ENCODE data around the gene RBM6. TPM values are rescaled to one million over a fixed set of nuclear protein-coding genes. Genes with fewer than 3 reads are reported as not detected.
"Not testable (repeated sequence)": the region's sequence is repeated elsewhere in the genome, so short reads cannot be mapped to it uniquely, and the experiment has no call there.

RBM6 gene
- total RNA-seq, 2 donors from 2014 or later, result 75.5 to 88.4 TPM

- no peaks in the 10 kb centered on the region for H3K9me3 Mint-ChIP-seq
- no peak overlapping the region for H3K4me3 Mint-ChIP-seq
- no peak for ATAC-seq (replicated peaks)
- H3K27me3 Mint-ChIP-seq, result no peaks in the 10 kb centered on the region
- peak overlapping the region; percentile 28 for H3K27ac Mint-ChIP-seq
- H3K4me1 Mint-ChIP-seq, result peaks cover 6% of the 10 kb centered on the region
- peaks cover 77% of the 10 kb centered on the region for H3K36me3 Mint-ChIP-seq (ENCODE audit: low read depth)
These were observed 110.4 kb downstream of the RBM6 start for GRCh38 chr3:50050361-50050760.

- Mint-ChIP-seq H3K4me3 (no peak overlapping the region), H3K36me3 (ENCODE audit: low read depth) (peaks cover 96% of the 10 kb centered on the region), H3K9me3 (no peaks in the 10 kb centered on the region), H3K27me3 (no peaks in the 10 kb centered on the region), H3K27ac (no peak overlapping the region), H3K4me1 (no peaks in the 10 kb centered on the region)
- ATAC-seq (replicated peaks), result no peak
These were observed 117.8 kb downstream of the RBM6 start for GRCh38 chr3:50057756-50058155.

- H3K9me3 Mint-ChIP-seq, result no peaks in the 10 kb centered on the region
- H3K4me3 Mint-ChIP-seq, result no peak overlapping the region
- H3K27ac Mint-ChIP-seq, result no peak overlapping the region
- no peaks in the 10 kb centered on the region for H3K4me1 Mint-ChIP-seq
- H3K27me3 Mint-ChIP-seq, result no peaks in the 10 kb centered on the region
- no peak for ATAC-seq (replicated peaks)
- H3K36me3 Mint-ChIP-seq (ENCODE audit: low read depth), result peaks cover 100% of the 10 kb centered on the region
These were observed 128.2 kb downstream of the RBM6 start for GRCh38 chr3:50068134-50068533.

- no peak overlapping the region for H3K4me3 Mint-ChIP-seq
- no peaks in the 10 kb centered on the region for H3K9me3 Mint-ChIP-seq
- no peak for ATAC-seq (replicated peaks)
- peaks cover 6% of the 10 kb centered on the region for H3K4me1 Mint-ChIP-seq
- peaks cover 54% of the 10 kb centered on the region for H3K36me3 Mint-ChIP-seq (ENCODE audit: low read depth)
- no peaks in the 10 kb centered on the region for H3K27me3 Mint-ChIP-seq
- H3K27ac Mint-ChIP-seq, result peak overlapping the region; percentile 80
These were observed 138.1 kb downstream of the RBM6 start for GRCh38 chr3:50078091-50078490.

- ATAC-seq (replicated peaks), result no peak
These were observed 138.7 kb downstream of the RBM6 start for GRCh38 chr3:50078622-50079021.

GRCh38 chr3:50084951-50085350, 145.0 kb downstream of the RBM6 start:
- H3K36me3 Mint-ChIP-seq (ENCODE audit: low read depth); H3K9me3 Mint-ChIP-seq; H3K27ac Mint-ChIP-seq; H3K27me3 Mint-ChIP-seq; ATAC-seq (replicated peaks); H3K4me3 Mint-ChIP-seq; H3K4me1 Mint-ChIP-seq: not testable (repeated sequence)

More at GRCh38 chr3:50078622-50079021, 138.7 kb downstream of the RBM6 start:
- peaks cover 49% of the 10 kb centered on the region for H3K36me3 Mint-ChIP-seq (ENCODE audit: low read depth)
- no peaks in the 10 kb centered on the region for H3K27me3 Mint-ChIP-seq
- peak overlapping the region; percentile 80 for H3K27ac Mint-ChIP-seq
- no peaks in the 10 kb centered on the region for H3K9me3 Mint-ChIP-seq
- no peak overlapping the region for H3K4me3 Mint-ChIP-seq
- peaks cover 6% of the 10 kb centered on the region for H3K4me1 Mint-ChIP-seq

- no peaks in the 10 kb centered on the region for H3K9me3 Mint-ChIP-seq
- H3K27ac Mint-ChIP-seq, result peak within 1 kb of the TSS; percentile 97
- no peaks in the 10 kb centered on the region for H3K27me3 Mint-ChIP-seq
- peak; percentile 100 for ATAC-seq (replicated peaks)
- H3K4me3 Mint-ChIP-seq, result peak within 1 kb of the TSS; percentile 97
- peaks cover 17% of the 10 kb centered on the region for H3K4me1 Mint-ChIP-seq
- H3K36me3 Mint-ChIP-seq (ENCODE audit: low read depth), result peaks cover 47% of the 10 kb centered on the region
These were observed 149.0 kb downstream of the RBM6 start, which contains the start of gene RBM5 for GRCh38 chr3:50088725-50089608. Gene RBM5 (plus strand): TSS chr3:50088919. CDS start chr3:50090435, 1,516 bp downstream.

GRCh38 chr3:50089609-50089945, 149.6 kb downstream of the RBM6 start:
- no peak for ATAC-seq (replicated peaks)

GRCh38 chr3:50090984-50091383, 151.0 kb downstream of the RBM6 start:
- no peak for ATAC-seq (replicated peaks)
- Mint-ChIP-seq H3K27me3 (no peaks in the 10 kb centered on the region), H3K4me3 (peak overlapping the region; percentile 97), H3K27ac (peak overlapping the region; percentile 97), H3K9me3 (no peaks in the 10 kb centered on the region), H3K36me3 (ENCODE audit: low read depth) (peaks cover 68% of the 10 kb centered on the region), H3K4me1 (peaks cover 22% of the 10 kb centered on the region)

More at GRCh38 chr3:50089609-50089945, 149.6 kb downstream of the RBM6 start:
- H3K9me3 Mint-ChIP-seq, result no peaks in the 10 kb centered on the region
- peak overlapping the region; percentile 97 for H3K27ac Mint-ChIP-seq
- H3K4me1 Mint-ChIP-seq, result peaks cover 17% of the 10 kb centered on the region
- peaks cover 53% of the 10 kb centered on the region for H3K36me3 Mint-ChIP-seq (ENCODE audit: low read depth)
- no peaks in the 10 kb centered on the region for H3K27me3 Mint-ChIP-seq
- H3K4me3 Mint-ChIP-seq, result peak overlapping the region; percentile 97

GRCh38 chr3:50095352-50095998, 155.5 kb downstream of the RBM6 start:
- ATAC-seq (replicated peaks), result no peak
- Mint-ChIP-seq H3K36me3 (ENCODE audit: low read depth) (peaks cover 100% of the 10 kb centered on the region), H3K27ac (peak overlapping the region; percentile 47), H3K4me3 (no peak overlapping the region), H3K9me3 (no peaks in the 10 kb centered on the region), H3K4me1 (peaks cover 20% of the 10 kb centered on the region), H3K27me3 (no peaks in the 10 kb centered on the region)

GRCh38 chr3:50100386-50100785, 160.4 kb downstream of the RBM6 start:
- H3K36me3 Mint-ChIP-seq (ENCODE audit: low read depth), result peaks cover 100% of the 10 kb centered on the region
- no peaks in the 10 kb centered on the region for H3K9me3 Mint-ChIP-seq
- H3K27me3 Mint-ChIP-seq, result no peaks in the 10 kb centered on the region
- no peak overlapping the region for H3K4me3 Mint-ChIP-seq
- peaks cover 8% of the 10 kb centered on the region for H3K4me1 Mint-ChIP-seq
- ATAC-seq (replicated peaks), result no peak
- H3K27ac Mint-ChIP-seq, result no peak overlapping the region

- Mint-ChIP-seq H3K27me3 (no peaks in the 10 kb centered on the region), H3K9me3 (no peaks in the 10 kb centered on the region), H3K36me3 (ENCODE audit: low read depth) (peaks cover 99% of the 10 kb centered on the region), H3K27ac (no peak overlapping the region), H3K4me1 (peaks cover 5% of the 10 kb centered on the region), H3K4me3 (no peak overlapping the region)
- ATAC-seq (replicated peaks), result no peak
These were observed 161.3 kb downstream of the RBM6 start for GRCh38 chr3:50100956-50101845.

GRCh38 chr3:50102558-50102957, 162.6 kb downstream of the RBM6 start:
- ATAC-seq (replicated peaks), result no peak
- Mint-ChIP-seq H3K4me3 (no peak overlapping the region), H3K27me3 (no peaks in the 10 kb centered on the region)

GRCh38 chr3:50111757-50112156, 171.8 kb downstream of the RBM6 start:
- H3K4me3 Mint-ChIP-seq, result no peak overlapping the region
- no peak for ATAC-seq (replicated peaks)
- peaks cover 100% of the 10 kb centered on the region for H3K36me3 Mint-ChIP-seq (ENCODE audit: low read depth)
- H3K27ac Mint-ChIP-seq, result no peak overlapping the region
- no peaks in the 10 kb centered on the region for H3K4me1 Mint-ChIP-seq
- H3K27me3 Mint-ChIP-seq, result no peaks in the 10 kb centered on the region
- no peaks in the 10 kb centered on the region for H3K9me3 Mint-ChIP-seq

More at GRCh38 chr3:50102558-50102957, 162.6 kb downstream of the RBM6 start:
- no peak overlapping the region for H3K27ac Mint-ChIP-seq
- H3K9me3 Mint-ChIP-seq, result no peaks in the 10 kb centered on the region
- peaks cover 99% of the 10 kb centered on the region for H3K36me3 Mint-ChIP-seq (ENCODE audit: low read depth)
- H3K4me1 Mint-ChIP-seq, result no peaks in the 10 kb centered on the region

Measured in activated T-helper 17 cell treated with anti-CD3 and anti-CD28 coated beads, Interleukin-2, amount 50 U/mL, for 72 hours (primary cell).